HepG2 (cell line): ENCODE data around the gene KCTD4. TPM values are rescaled to one million over a fixed set of nuclear protein-coding genes. Genes with fewer than 3 reads are reported as not detected.

Experiments used
- ATAC-seq: fragments of 200-7000 bp; cut with Tn5 transposase; 3 replicates; pipeline ENCODE4 v1.9.1; 2020; ENCODE audit warnings: mild to moderate bottlenecking, moderate library complexity
- BruUV-seq: library from RNA; stranded (reverse); fragments of 400-500 nt; replicated peaks from 2 replicates; lab custom pipeline; 2021; lab: Mats Ljungman, UMichigan
- CTCF ChIA-PET: fragments of 300-600 bp; formaldehyde crosslinking; extraction: SDS; loops from one replicate; lab custom pipeline; 2021; ENCODE audit warnings: low total read pairs, inconsistent platforms, low intra/inter-chr PET ratio; lab: Yijun Ruan, JAX
- POLR2A ChIA-PET: fragments of 350-600 bp; sonication (Branson Sonifier 250); formaldehyde crosslinking; loops from one replicate; lab custom pipeline; 2020; ENCODE audit warnings: antibody characterized with exemption, inconsistent platforms; lab: Yijun Ruan, JAX
- DNase-seq: peaks from one replicate; pipeline ENCODE4 v3.0.0-alpha.2; 2015; ENCODE audit warnings: low spot score
- FAIRE-seq: peaks from 3 replicates; lab custom pipeline; 2011; peaks lifted over from hg19 to GRCh38; lab: Jason Lieb, UNC
- H2AFZ ChIP-seq: one replicate; pipeline ENCODE4 v1.6.1; 2011; ENCODE audit warnings: low read length, inconsistent platforms
- H3K27ac ChIP-seq: fragments of 300-600 bp; 3 replicates; pipeline ENCODE4 v1.8.0; 2011; ENCODE audit warnings: mixed run types, mild to moderate bottlenecking, mixed read lengths, low read length, inconsistent platforms; ENCODE audit not compliant: insufficient read depth; ENCODE audit errors: extremely low read length
- H3K27me3 ChIP-seq, 2 experiments: fragments of 200-600 bp in 1 of 2; 2 replicates in 1 of 2; 3 replicates in 1 of 2; pipeline versions ENCODE4 v1.6.0 to v1.8.0; 2011; ENCODE audit warnings: low read length in 2 of 2, mild to moderate bottlenecking in 2 of 2, moderate library complexity in 2 of 2, inconsistent platforms in 1 of 2; ENCODE audit not compliant: insufficient read depth in 2 of 2, control insufficient read depth in 1 of 2
- H3K36me3 ChIP-seq, 2 experiments: fragments of 200-600 bp in 1 of 2; replicated peaks in 1 of 2; 2 replicates in 1 of 2; 3 replicates in 1 of 2; pipeline versions ENCODE4 v1.5.1 to v1.8.0; 2011; ENCODE audit warnings: low read length in 2 of 2, inconsistent platforms in 1 of 2; ENCODE audit not compliant: insufficient read depth in 2 of 2, control insufficient read depth in 1 of 2
- H3K4me1 ChIP-seq: 2 replicates; pipeline ENCODE4 v1.5.1; 2012; ENCODE audit warnings: low read length, inconsistent platforms; ENCODE audit not compliant: insufficient read depth
- H3K4me2 ChIP-seq: 2 replicates; pipeline ENCODE4 v1.6.0; 2011; ENCODE audit warnings: low read depth, low read length, inconsistent platforms
- H3K4me3 ChIP-seq, 3 experiments: fragments of 200-600 bp in 1 of 3; sonication (generic), shearing (Covaris generic) in 1 of 3; replicated peaks in 1 of 3; 2 replicates each; pipeline ENCODE4 v1.5.1; 2011 to 2016; ENCODE audit warnings: low read length in 3 of 3, inconsistent platforms in 2 of 3, low read depth in 2 of 3, mild to moderate bottlenecking in 2 of 3, control low read depth in 1 of 3, mixed read lengths in 1 of 3; ENCODE audit not compliant: insufficient read depth in 1 of 3
- H3K79me2 ChIP-seq: one replicate; pipeline ENCODE4 v1.6.1; 2011; ENCODE audit warnings: low read length, inconsistent platforms; ENCODE audit not compliant: insufficient read depth
- H3K9ac ChIP-seq: 2 replicates; pipeline ENCODE4 v1.6.0; 2011; ENCODE audit warnings: mild to moderate bottlenecking, low read depth, low read length, inconsistent platforms; ENCODE audit not compliant: insufficient read depth
- H3K9me3 ChIP-seq: 2 replicates; pipeline ENCODE4 v1.5.1; 2012; ENCODE audit warnings: mild to moderate bottlenecking, low read length
- H4K20me1 ChIP-seq: 2 replicates; pipeline ENCODE4 v1.6.0; 2011; ENCODE audit warnings: inconsistent platforms, mild to moderate bottlenecking, low read length, moderate library complexity; ENCODE audit not compliant: insufficient read depth
- DR1 ChIP-seq: sonication (generic); formaldehyde crosslinking; IDR thresholded peaks from 2 replicates; pipeline ENCODE4 v1.8.0; 2021; ENCODE audit warnings: mild to moderate bottlenecking, missing genetic modification reagents, inconsistent platforms
- EP300 ChIP-seq, 3 experiments: sonication (generic) in 1 of 3; formaldehyde crosslinking in 1 of 3; IDR thresholded peaks; 2 replicates each; pipeline versions ENCODE4 v1.5.1 to v1.6.1; 2011 to 2020; ENCODE audit warnings: low read depth in 2 of 3, low read length in 2 of 3, borderline replicate concordance in 1 of 3, improper control_type of control experiment in 1 of 3, mild to moderate bottlenecking in 1 of 3, missing genetic modification reagents in 1 of 3, moderate library complexity in 1 of 3
- FOXA1 ChIP-seq, 2 experiments: fragments of 450-650 bp in 1 of 2; sonication (generic) in 1 of 2; formaldehyde crosslinking in 1 of 2; IDR thresholded peaks; 2 replicates each; pipeline versions ENCODE4 v1.4.0 to v1.6.1; 2016 to 2020; ENCODE audit warnings: missing genetic modification reagents in 1 of 2
- FOXM1 ChIP-seq: sonication (generic); formaldehyde crosslinking; IDR thresholded peaks from 2 replicates; pipeline ENCODE4 v1.5.0; 2020; ENCODE audit warnings: missing genetic modification reagents
- IKZF1 ChIP-seq: fragments of 450-650 bp; IDR thresholded peaks from 2 replicates; pipeline ENCODE4 v1.7.1; 2016
- PLRG1 ChIP-seq: fragments of 450-650 bp; conservative IDR thresholded peaks from 2 replicates; pipeline ENCODE4 v1.6.1; 2016
- RXRB ChIP-seq: IDR thresholded peaks from 2 replicates; pipeline ENCODE4 v1.6.1; 2016; ENCODE audit warnings: borderline replicate concordance, missing genetic modification reagents, missing compliant biosample characterization
- TAF1 ChIP-seq: sonication (generic); formaldehyde crosslinking; IDR thresholded peaks from 2 replicates; pipeline ENCODE4 v1.4.0; 2020; ENCODE audit warnings: missing genetic modification reagents
- TAF15 ChIP-seq: fragments of 200-400 bp; formaldehyde crosslinking; IDR thresholded peaks from one replicate; pipeline ENCODE4 v1.6.1; 2018; ENCODE audit warnings: mild to moderate bottlenecking, low read depth, low read length; ENCODE audit not compliant: poor library complexity, severe bottlenecking
- THAP11 ChIP-seq: IDR thresholded peaks from 2 replicates; pipeline ENCODE4 v1.6.1; 2016; ENCODE audit warnings: missing biosample characterization, missing genetic modification reagents
- ZBTB20 ChIP-seq: sonication (generic); formaldehyde crosslinking; IDR thresholded peaks from 2 replicates; pipeline ENCODE4 v1.8.1; 2023; ENCODE audit warnings: missing genetic modification reagents, low read depth, mild to moderate bottlenecking, borderline replicate concordance
- ZFP90 ChIP-seq: sonication (generic); formaldehyde crosslinking; IDR thresholded peaks from 2 replicates; pipeline ENCODE4 v1.8.0; 2022; ENCODE audit warnings: missing genetic modification reagents, mild to moderate bottlenecking, inconsistent platforms, borderline replicate concordance
- ZMYM2 ChIP-seq: sonication (generic); formaldehyde crosslinking; IDR thresholded peaks from 2 replicates; pipeline ENCODE4 v1.8.0; 2022; ENCODE audit warnings: mild to moderate bottlenecking, missing genetic modification reagents
- ZNF782 ChIP-seq: sonication (generic); formaldehyde crosslinking; IDR thresholded peaks from 2 replicates; pipeline ENCODE4 v1.4.0; 2020; ENCODE audit warnings: missing genetic modification reagents, mild to moderate bottlenecking, borderline replicate concordance
- WGBS: methylation state at CpG from one replicate; pipeline ENCODE4 v1.1.6; 2017; ENCODE audit warnings: low lambda C conversion rate; 5-methylcytosine and 5-hydroxymethylcytosine counted together
- in situ Hi-C: cut with HindIII; loops from 2 replicates; pipeline ENCODE4 v1.10.0; 2017; ENCODE audit warnings: low pct_unique_long_range_greater_than_20kb; ENCODE audit not compliant: extremely low pct_ligation_motif_present
- intact Hi-C: fragments of 100-400 bp; cut with micrococcal nuclease; formaldehyde crosslinking; loops from one replicate; pipeline ENCODE4 v1.10.0; 2022; ENCODE audit not compliant: unreplicated experiment
- polyA plus RNA-seq, 8 experiments: library from polyadenylated mRNA; depleted of rRNA in 3 of 8; stranded (reverse) in 7 of 8; unstranded in 1 of 8; fragments of >200 nt; fragmentation: Illumina TruSeq in 4 of 8; extraction: Trizol in 4 of 8; gene quantifications; 2 replicates each; pipeline versions ENCODE4 v1.2.1 to v1.2.3, GENCODE V29; 2011 to 2016; ENCODE audit warnings: low read depth in 4 of 8, missing spikeins in 1 of 8, mixed read lengths in 1 of 8; ENCODE audit not compliant: insufficient read depth in 1 of 8
- total RNA-seq, 5 experiments: library from RNA; depleted of rRNA; stranded (reverse); fragments of >200 nt; fragmentation: Illumina TruSeq; extraction: Trizol; gene quantifications; 2 replicates each; pipeline ENCODE4 v1.2.3, GENCODE V29; 2016; ENCODE audit warnings: low read depth in 1 of 5
- TF ChIP-seq, protein P1 (sequence below): sonication (generic); formaldehyde crosslinking; IDR thresholded peaks from 2 replicates; pipeline ENCODE4 v1.8.0; 2022; ENCODE audit warnings: low read depth, missing genetic modification reagents
- TF ChIP-seq, protein P2 (sequence below): sonication (generic); formaldehyde crosslinking; IDR thresholded peaks from 2 replicates; pipeline ENCODE4 v1.4.0; 2020; ENCODE audit warnings: missing genetic modification reagents

Gene KCTD4
- total and polyA plus RNA-seq, 2 of the 13 experiments (the other 11 are each of a cell fraction or from before 2014, with no cell fraction given), result not detected

DNA sequence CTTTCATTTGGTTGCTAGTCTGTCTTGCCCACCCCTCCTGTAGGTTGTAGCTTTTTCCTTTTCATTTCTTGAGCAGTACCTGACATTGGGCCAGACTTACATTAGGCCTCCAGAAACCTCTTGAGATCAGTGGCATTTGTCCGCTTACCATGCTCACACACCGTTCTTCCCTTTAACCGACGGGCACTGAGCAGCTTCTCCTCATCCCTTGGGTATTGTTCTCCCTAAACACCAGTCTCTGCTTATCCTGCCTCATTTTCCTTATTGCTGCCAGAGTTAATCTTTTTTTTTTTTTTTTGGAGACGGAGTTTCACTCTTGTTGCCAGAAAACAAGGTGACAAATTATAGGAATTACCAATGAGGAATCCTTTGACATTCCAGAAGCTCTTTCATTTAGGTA, 27.2 kb upstream of the KCTD4 start:
- no peak for DNase-seq
- no peak overlapping the region for H2AFZ ChIP-seq
- H3K36me3 ChIP-seq, result no peaks in the 10 kb centered on the region
- ATAC-seq, result no peak
- ChIA-PET CTCF (no interaction called here), POLR2A (no interaction called here)
- H3K4me3 ChIP-seq, result no peak overlapping the region
- no peak overlapping the region for H3K27ac ChIP-seq
- 99% methylated on average over 5 of the region's 5 CpGs for WGBS
- no peak for FAIRE-seq
- intact Hi-C loops, result no loop called here
- TF ChIP-seq, protein P1, sequence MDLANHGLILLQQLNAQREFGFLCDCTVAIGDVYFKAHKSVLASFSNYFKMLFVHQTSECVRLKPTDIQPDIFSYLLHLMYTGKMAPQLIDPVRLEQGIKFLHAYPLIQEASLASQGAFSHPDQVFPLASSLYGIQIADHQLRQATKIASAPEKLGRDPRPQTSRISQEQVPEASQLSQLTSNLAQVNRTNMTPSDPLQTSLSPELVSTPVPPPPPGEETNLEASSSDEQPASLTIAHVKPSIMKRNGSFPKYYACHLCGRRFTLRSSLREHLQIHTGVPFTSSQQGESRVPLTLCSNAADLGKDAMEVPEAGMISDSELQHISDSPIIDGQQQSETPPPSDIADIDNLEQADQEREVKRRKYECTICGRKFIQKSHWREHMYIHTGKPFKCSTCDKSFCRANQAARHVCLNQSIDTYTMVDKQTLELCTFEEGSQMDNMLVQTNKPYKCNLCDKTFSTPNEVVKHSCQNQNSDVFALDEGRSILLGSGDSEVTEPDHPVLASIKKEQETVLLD, result no peak
- no peak for TF ChIP-seq DR1
- TF ChIP-seq FOXA1 (IDR thresholded peaks at IDR 0.05), result no peak
- no peak for TF ChIP-seq FOXA1 (CRISPR knock-in tag; IDR thresholded peaks at IDR 0.05)
- no peak for TF ChIP-seq ZBTB20 (CRISPR knock-in tag)
- TF ChIP-seq RXRB (CRISPR knock-in tag), result no peak
- TF ChIP-seq, protein P2, sequence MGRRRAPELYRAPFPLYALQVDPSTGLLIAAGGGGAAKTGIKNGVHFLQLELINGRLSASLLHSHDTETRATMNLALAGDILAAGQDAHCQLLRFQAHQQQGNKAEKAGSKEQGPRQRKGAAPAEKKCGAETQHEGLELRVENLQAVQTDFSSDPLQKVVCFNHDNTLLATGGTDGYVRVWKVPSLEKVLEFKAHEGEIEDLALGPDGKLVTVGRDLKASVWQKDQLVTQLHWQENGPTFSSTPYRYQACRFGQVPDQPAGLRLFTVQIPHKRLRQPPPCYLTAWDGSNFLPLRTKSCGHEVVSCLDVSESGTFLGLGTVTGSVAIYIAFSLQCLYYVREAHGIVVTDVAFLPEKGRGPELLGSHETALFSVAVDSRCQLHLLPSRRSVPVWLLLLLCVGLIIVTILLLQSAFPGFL (CRISPR knock-in tag), result no peak
- no peak for TF ChIP-seq ZNF782 (CRISPR knock-in tag)
- TF ChIP-seq PLRG1, result no peak
- TF ChIP-seq ZMYM2 (CRISPR knock-in tag), result no peak
- no peak for TF ChIP-seq TAF15
- TF ChIP-seq IKZF1, result no peak
- no peak for TF ChIP-seq THAP11 (CRISPR knock-in tag)
- no peak for TF ChIP-seq TAF1 (CRISPR knock-in tag)
- no peak for TF ChIP-seq EP300 (IDR thresholded peaks at IDR 0.05; ENCODE audit: low read depth in 2 of 2, low read length in 2 of 2)
- TF ChIP-seq EP300 (CRISPR knock-in tag; IDR thresholded peaks at IDR 0.05; ENCODE audit: borderline replicate concordance), result no peak
- no peak for TF ChIP-seq FOXM1 (CRISPR knock-in tag)
- TF ChIP-seq ZFP90 (CRISPR knock-in tag), result no peak
- in situ Hi-C loops, result no loop called here
- H3K27me3 ChIP-seq, result no peaks in the 10 kb centered on the region
- H3K4me1 ChIP-seq, result no peaks in the 10 kb centered on the region
- no peak overlapping the region for H3K9ac ChIP-seq
- H3K4me2 ChIP-seq, result no peak overlapping the region
- no peaks in the 10 kb centered on the region for H3K79me2 ChIP-seq
- no TSS peak for BruUV-seq
- no peaks in the 10 kb centered on the region for H3K9me3 ChIP-seq
- no peaks in the 10 kb centered on the region for H4K20me1 ChIP-seq
